Neural progenitor cell (in vitro differentiated cells): ENCODE measurements around the gene MPV17L2. TPM values are rescaled to one million over a fixed set of nuclear protein-coding genes. Genes with fewer than 3 reads are reported as not detected.

Source experiments
- DNase-seq: peaks from one replicate; pipeline ENCODE4 v3.0.0-alpha.2; 2016; ENCODE audit warnings: low spot score
- H2AFZ ChIP-seq: fragments of 200-600 bp; sonication (generic); replicated peaks from 2 replicates; pipeline ENCODE4 v1.6.1; 2016; ENCODE audit warnings: antibody characterized with exemption
- H3F3A ChIP-seq: fragments of 200-600 bp; sonication (generic); 2 replicates; pipeline ENCODE4 v1.6.1; 2016; ENCODE audit warnings: antibody characterized with exemption, low read depth
- H3K27ac ChIP-seq: fragments of 200-600 bp; sonication (generic); 2 replicates; pipeline ENCODE4 v1.5.1; 2016; ENCODE audit warnings: mild to moderate bottlenecking
- H3K27me3 ChIP-seq: fragments of 200-600 bp; sonication (generic); 2 replicates; pipeline ENCODE4 v1.6.1; 2016; ENCODE audit warnings: mild to moderate bottlenecking, moderate library complexity
- H3K36me3 ChIP-seq: fragments of 200-600 bp; sonication (generic); 2 replicates; pipeline ENCODE4 v1.5.1; 2016
- H3K4me1 ChIP-seq: fragments of 200-600 bp; sonication (generic); 2 replicates; pipeline ENCODE4 v1.6.1; 2016; ENCODE audit warnings: mixed run types
- H3K4me2 ChIP-seq: fragments of 200-600 bp; sonication (generic); 2 replicates; pipeline ENCODE4 v1.6.1; 2016
- H3K4me3 ChIP-seq: fragments of 200-600 bp; sonication (generic); 2 replicates; pipeline ENCODE4 v1.5.1; 2016
- H3K79me2 ChIP-seq: fragments of 200-600 bp; sonication (generic); 2 replicates; pipeline ENCODE4 v1.6.1; 2016; ENCODE audit warnings: low read depth
- H3K9ac ChIP-seq: fragments of 200-600 bp; sonication (generic); 2 replicates; pipeline ENCODE4 v1.6.1; 2016
- H3K9me3 ChIP-seq: fragments of 200-600 bp; sonication (generic); 2 replicates; pipeline ENCODE4 v1.5.1; 2016; ENCODE audit warnings: low read depth
- H4K20me1 ChIP-seq: fragments of 200-600 bp; sonication (generic); 2 replicates; pipeline ENCODE4 v1.6.1; 2016; ENCODE audit warnings: low read depth
- H3K27ac Mint-ChIP-seq: 3 replicates; pipeline ENCODE4 v1.8.0; 2021; ENCODE audit warnings: mixed read lengths
- H3K27me3 Mint-ChIP-seq: 2 replicates; pipeline ENCODE4 v1.8.0; 2022; ENCODE audit warnings: low read depth, mild to moderate bottlenecking, inconsistent platforms, moderate library complexity, mixed read lengths; ENCODE audit not compliant: insufficient read depth
- H3K36me3 Mint-ChIP-seq: 3 replicates; pipeline ENCODE4 v1.8.0; 2021; ENCODE audit warnings: mixed read lengths
- H3K4me1 Mint-ChIP-seq: 3 replicates; pipeline ENCODE4 v1.8.0; 2021; ENCODE audit warnings: mixed read lengths
- H3K4me3 Mint-ChIP-seq: 3 replicates; pipeline ENCODE4 v1.8.0; 2021; ENCODE audit warnings: mild to moderate bottlenecking, moderate library complexity, mixed read lengths
- H3K9me3 Mint-ChIP-seq: 3 replicates; pipeline ENCODE4 v1.8.0; 2020; ENCODE audit warnings: mixed read lengths
- EZH2 ChIP-seq: fragments of 200-600 bp; sonication (generic); IDR thresholded peaks from 2 replicates; pipeline ENCODE4 v1.6.1; 2017; ENCODE audit warnings: antibody characterized with exemption, mild to moderate bottlenecking, moderate library complexity
- EZH2phosphoT487 ChIP-seq: fragments of 200-600 bp; sonication (generic); IDR thresholded peaks from 2 replicates; pipeline ENCODE4 v1.6.1; 2017; ENCODE audit warnings: antibody characterized with exemption
- total RNA-seq: library from RNA; depleted of rRNA; stranded (reverse); fragments of >200 nt; gene quantifications from 2 replicates; pipeline ENCODE4 v1.2.3, GENCODE V29; 2015; ENCODE audit warnings: low replicate concordance
- TF ChIP-seq, protein P1 (sequence below): fragments of 200-600 bp; sonication (generic); IDR thresholded peaks from 2 replicates; pipeline ENCODE4 v1.5.1; 2017; ENCODE audit warnings: antibody characterized with exemption, mild to moderate bottlenecking

The MPV17L2 gene
- total RNA-seq, 1 donor from 2014 or later, result 28.1 TPM

GRCh38 chr19:18185538-18185937 lies 7.5 kb upstream of the MPV17L2 start:
- peak; percentile 34 for DNase-seq
- Histone ChIP-seq H4K20me1 (no peaks in the 10 kb centered on the region), H3K9ac (no peak overlapping the region), H3K4me2 (no peak overlapping the region), H2AFZ (no peak overlapping the region), H3K36me3 (no peaks in the 10 kb centered on the region), H3F3A (peaks cover 7% of the 10 kb centered on the region), H3K27ac (no peak overlapping the region), H3K4me3 (no peak overlapping the region), H3K9me3 (no peaks in the 10 kb centered on the region), H3K4me1 (no peaks in the 10 kb centered on the region), H3K79me2 (no peaks in the 10 kb centered on the region), H3K27me3 (no peaks in the 10 kb centered on the region)
- peaks cover 5% of the 10 kb centered on the region for H3K4me1 Mint-ChIP-seq
- TF ChIP-seq, protein P1, sequence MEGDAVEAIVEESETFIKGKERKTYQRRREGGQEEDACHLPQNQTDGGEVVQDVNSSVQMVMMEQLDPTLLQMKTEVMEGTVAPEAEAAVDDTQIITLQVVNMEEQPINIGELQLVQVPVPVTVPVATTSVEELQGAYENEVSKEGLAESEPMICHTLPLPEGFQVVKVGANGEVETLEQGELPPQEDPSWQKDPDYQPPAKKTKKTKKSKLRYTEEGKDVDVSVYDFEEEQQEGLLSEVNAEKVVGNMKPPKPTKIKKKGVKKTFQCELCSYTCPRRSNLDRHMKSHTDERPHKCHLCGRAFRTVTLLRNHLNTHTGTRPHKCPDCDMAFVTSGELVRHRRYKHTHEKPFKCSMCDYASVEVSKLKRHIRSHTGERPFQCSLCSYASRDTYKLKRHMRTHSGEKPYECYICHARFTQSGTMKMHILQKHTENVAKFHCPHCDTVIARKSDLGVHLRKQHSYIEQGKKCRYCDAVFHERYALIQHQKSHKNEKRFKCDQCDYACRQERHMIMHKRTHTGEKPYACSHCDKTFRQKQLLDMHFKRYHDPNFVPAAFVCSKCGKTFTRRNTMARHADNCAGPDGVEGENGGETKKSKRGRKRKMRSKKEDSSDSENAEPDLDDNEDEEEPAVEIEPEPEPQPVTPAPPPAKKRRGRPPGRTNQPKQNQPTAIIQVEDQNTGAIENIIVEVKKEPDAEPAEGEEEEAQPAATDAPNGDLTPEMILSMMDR, result no peak
- TF ChIP-seq EZH2phosphoT487 (no peak), EZH2 (no peak)
- H3K4me3 Mint-ChIP-seq, result no peak overlapping the region
- H3K36me3 Mint-ChIP-seq, result no peaks in the 10 kb centered on the region
- no peaks in the 10 kb centered on the region for H3K9me3 Mint-ChIP-seq
- peak overlapping the region; percentile 72 for H3K27ac Mint-ChIP-seq
- peaks cover 8% of the 10 kb centered on the region for H3K27me3 Mint-ChIP-seq

DNA sequence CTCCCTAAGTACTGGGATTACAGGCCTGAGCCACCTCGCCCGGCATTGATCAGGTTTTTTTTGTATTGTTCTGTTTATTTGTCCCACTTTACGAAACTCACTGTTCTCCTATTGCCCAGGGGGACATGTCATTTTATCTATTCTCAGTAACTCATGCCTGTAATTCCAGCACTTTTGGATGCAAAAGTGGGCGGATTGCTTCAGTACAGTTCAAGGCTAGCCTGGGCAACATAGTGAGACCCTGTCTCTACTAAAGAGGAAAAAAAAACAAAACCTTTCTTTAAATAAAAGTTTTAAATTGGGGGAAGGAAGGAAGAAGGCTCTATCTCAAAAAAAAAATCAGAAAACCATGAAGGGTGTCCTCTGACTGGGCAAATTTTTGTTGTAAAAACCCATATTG lies 2.7 kb upstream of the MPV17L2 start:
- Mint-ChIP-seq H3K27me3 (peaks cover 9% of the 10 kb centered on the region), H3K9me3 (no peaks in the 10 kb centered on the region), H3K4me1 (peaks cover 24% of the 10 kb centered on the region), H3K36me3 (no peaks in the 10 kb centered on the region), H3K27ac (peak overlapping the region; percentile 58), H3K4me3 (no peak overlapping the region)
- Histone ChIP-seq H3K27me3 (no peaks in the 10 kb centered on the region), H3K9me3 (no peaks in the 10 kb centered on the region), H3K9ac (no peak overlapping the region), H3F3A (peaks cover 29% of the 10 kb centered on the region), H3K4me3 (no peak overlapping the region), H2AFZ (no peak overlapping the region), H3K27ac (no peak overlapping the region), H3K4me1 (peaks cover 10% of the 10 kb centered on the region), H3K36me3 (no peaks in the 10 kb centered on the region), H3K79me2 (peaks cover 8% of the 10 kb centered on the region), H3K4me2 (no peak overlapping the region), H4K20me1 (peaks cover 18% of the 10 kb centered on the region)
- TF ChIP-seq EZH2 (no peak), EZH2phosphoT487 (no peak)
- TF ChIP-seq, protein P1, result no peak
- no peak for DNase-seq

DNA sequence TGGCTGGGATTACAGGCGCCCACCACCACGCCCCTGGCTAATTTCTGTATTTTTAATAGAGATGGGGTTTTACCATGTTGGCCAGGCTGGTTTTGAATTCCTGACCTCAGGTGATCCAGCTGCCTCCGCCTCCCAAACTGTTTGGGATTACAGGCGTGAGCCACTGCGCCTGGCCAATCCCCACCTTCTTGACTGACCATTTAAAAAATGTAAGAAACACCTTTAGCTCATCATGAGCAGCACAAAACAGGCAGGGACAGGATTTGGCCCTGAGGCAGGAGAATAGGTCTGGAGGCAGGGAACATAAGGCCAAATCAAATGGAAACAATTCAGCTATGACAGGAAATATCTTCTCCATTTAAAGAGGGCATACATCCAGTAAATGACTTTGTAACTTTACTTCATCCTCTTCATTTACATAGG lies 1.4 kb upstream of the MPV17L2 start:
- H3K4me1 ChIP-seq, result peaks cover 10% of the 10 kb centered on the region
- H3K27me3 Mint-ChIP-seq, result peaks cover 7% of the 10 kb centered on the region
- no peaks in the 10 kb centered on the region for H3K9me3 Mint-ChIP-seq
- no peaks in the 10 kb centered on the region for H3K27me3 ChIP-seq
- peak overlapping the region; percentile 76 for H3K27ac ChIP-seq
- TF ChIP-seq, protein P1, result no peak
- TF ChIP-seq EZH2phosphoT487 (no peak), EZH2 (no peak)
- DNase-seq, result no peak
- H3K9ac ChIP-seq, result no peak overlapping the region
- H3K9me3 ChIP-seq, result no peaks in the 10 kb centered on the region
- peaks cover 8% of the 10 kb centered on the region for H3K79me2 ChIP-seq
- H3K27ac Mint-ChIP-seq, result peak overlapping the region; percentile 64
- no peak overlapping the region for H3K4me3 ChIP-seq
- peaks cover 19% of the 10 kb centered on the region for H3K4me1 Mint-ChIP-seq
- peaks cover 18% of the 10 kb centered on the region for H4K20me1 ChIP-seq
- H3K36me3 ChIP-seq, result no peaks in the 10 kb centered on the region
- no peaks in the 10 kb centered on the region for H3K36me3 Mint-ChIP-seq
- no peak overlapping the region for H2AFZ ChIP-seq
- H3K4me2 ChIP-seq, result peak overlapping the region; percentile 68
- peaks cover 22% of the 10 kb centered on the region for H3F3A ChIP-seq
- peak overlapping the region; percentile 91 for H3K4me3 Mint-ChIP-seq
